Fibroblast of skin of abdomen (primary cell): ENCODE results near the gene FCGR1A.
A peak's percentile ranks its signal among the peaks of the same experiment; 100 is the strongest.
"Not testable (repeated sequence)": the region's sequence is repeated elsewhere in the genome, so short reads cannot be mapped to it uniquely, and the experiment has no call there.

Source experiments
- DNase-seq: peaks from one replicate; pipeline ENCODE4 v3.0.0-alpha.2; 2013

FCGR1A gene

GRCh38 chr1:149778313-149778712 is 4.2 kb upstream of the FCGR1A start:
- not testable (repeated sequence) for DNase-seq

GRCh38 chr1:149781413-149781984 is 995 bp upstream of the FCGR1A start:
- DNase-seq = not testable (repeated sequence)

GRCh38 chr1:149783289-149783688 is 795 bp downstream of the FCGR1A start:
- not testable (repeated sequence) for DNase-seq

GRCh38 chr1:149783868-149784267 is 1.4 kb downstream of the FCGR1A start:
- DNase-seq = not testable (repeated sequence)

- not testable (repeated sequence) for DNase-seq
These were observed 5.4 kb downstream of the FCGR1A start for GRCh38 chr1:149787688-149788451.

- DNase-seq = peak; percentile 32
These were observed 10.0 kb downstream of the FCGR1A start for GRCh38 chr1:149792502-149792901.

GRCh38 chr1:149792912-149793515 is 10.5 kb downstream of the FCGR1A start:
- DNase-seq = peak; percentile 57

GRCh38 chr1:149793885-149794284 is 11.4 kb downstream of the FCGR1A start:
- DNase-seq = not testable (repeated sequence)

GRCh38 chr1:149801628-149802027 is 19.1 kb downstream of the FCGR1A start:
- DNase-seq = not testable (repeated sequence)

- not testable (repeated sequence) for DNase-seq
These were observed 22.1 kb downstream of the FCGR1A start for GRCh38 chr1:149804417-149805080.

- DNase-seq = not testable (repeated sequence)
These were observed 28.4 kb downstream of the FCGR1A start for GRCh38 chr1:149810697-149811405.

- peak; percentile 1 for DNase-seq
These were observed 29.0 kb downstream of the FCGR1A start for GRCh38 chr1:149811514-149811889.

GRCh38 chr1:149811890-149812829 is 29.7 kb downstream of the FCGR1A start:
- DNase-seq = peak; percentile 94

- peak; percentile 78 for DNase-seq
These were observed 30.7 kb downstream of the FCGR1A start for GRCh38 chr1:149812893-149813801.

- DNase-seq = not testable (repeated sequence)
These were observed 37.9 kb downstream of the FCGR1A start for GRCh38 chr1:149820387-149820786.

- not testable (repeated sequence) for DNase-seq
These were observed 44.1 kb downstream of the FCGR1A start for GRCh38 chr1:149826555-149826954.

GRCh38 chr1:149831764-149832315 is 49.3 kb downstream of the FCGR1A start:
- not testable (repeated sequence) for DNase-seq

- not testable (repeated sequence) for DNase-seq
These were observed 50.0 kb downstream of the FCGR1A start for GRCh38 chr1:149832316-149833126.

GRCh38 chr1:149833144-149833543 is 50.6 kb downstream of the FCGR1A start:
- DNase-seq = not testable (repeated sequence)
